Testis (tissue), 2 donors: ENCODE measurements around the gene GPR146.

Experiments
- CTCF ChIP-seq, 3 experiments: fragments of 450-650 bp in 2 of 3; fragments of 200-600 bp in 1 of 3; sonication (generic) in 1 of 3; IDR thresholded peaks; one replicate each; pipeline ENCODE4 v1.5.1; 2016 to 2019; ENCODE audit warnings: antibody characterized with exemption in 3 of 3, mild to moderate bottlenecking in 2 of 3, moderate library complexity in 1 of 3
- POLR2A ChIP-seq: fragments of 450-650 bp; IDR thresholded peaks from one replicate; pipeline ENCODE4 v1.6.1; 2017; ENCODE audit warnings: antibody characterized with exemption, mild to moderate bottlenecking, moderate library complexity

GRCh38 chr7:1053002-1053411 is 8.7 kb downstream of the GPR146 start:
- no peak for TF ChIP-seq CTCF (IDR thresholded peaks at IDR 0.05)
- TF ChIP-seq POLR2A = no peak
